NCI-H69 (cell line): Measurements from ENCODE around the gene RLIM.
A peak's percentile ranks its signal among the peaks of the same experiment; 100 is the strongest.

ENCODE experiments used
- DNase-seq: peaks from one replicate; lab custom pipeline; 2025; lab: John Stamatoyannopoulos, UW

RLIM gene

DNA sequence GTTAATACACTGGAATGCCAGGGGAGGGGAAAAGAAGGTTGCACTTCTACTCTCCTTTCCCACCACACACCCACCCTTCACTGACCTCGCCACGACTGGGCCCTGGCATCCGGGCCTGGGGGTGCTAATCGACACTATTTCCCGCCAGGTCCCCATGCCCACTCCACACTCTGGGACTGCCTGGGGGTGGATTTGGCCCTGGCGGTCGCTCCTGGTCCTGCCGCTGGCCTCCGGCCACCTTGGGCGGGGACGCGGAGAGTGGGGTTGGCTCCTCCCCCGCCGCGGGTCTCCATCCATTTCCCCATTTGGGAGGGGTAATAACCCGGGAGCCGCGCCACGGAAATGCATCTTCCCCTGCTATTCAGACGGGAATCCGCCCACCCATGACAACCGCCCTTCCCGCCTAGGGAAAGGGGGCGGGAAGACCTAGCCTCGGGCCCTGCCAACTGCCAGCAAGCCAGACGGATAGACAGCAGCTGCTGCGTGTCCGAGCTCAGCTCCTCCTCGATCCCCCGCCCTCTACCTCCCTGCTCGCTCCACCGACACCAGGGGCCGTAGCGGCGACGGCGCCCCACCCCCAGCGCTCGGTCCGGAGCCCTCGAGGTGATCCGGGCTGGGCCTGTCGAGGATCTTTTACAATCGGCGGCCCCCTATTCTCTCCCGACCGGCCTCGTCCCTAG, 78.1 kb downstream of the RLIM start:
- peak; percentile 86 for DNase-seq

DNA sequence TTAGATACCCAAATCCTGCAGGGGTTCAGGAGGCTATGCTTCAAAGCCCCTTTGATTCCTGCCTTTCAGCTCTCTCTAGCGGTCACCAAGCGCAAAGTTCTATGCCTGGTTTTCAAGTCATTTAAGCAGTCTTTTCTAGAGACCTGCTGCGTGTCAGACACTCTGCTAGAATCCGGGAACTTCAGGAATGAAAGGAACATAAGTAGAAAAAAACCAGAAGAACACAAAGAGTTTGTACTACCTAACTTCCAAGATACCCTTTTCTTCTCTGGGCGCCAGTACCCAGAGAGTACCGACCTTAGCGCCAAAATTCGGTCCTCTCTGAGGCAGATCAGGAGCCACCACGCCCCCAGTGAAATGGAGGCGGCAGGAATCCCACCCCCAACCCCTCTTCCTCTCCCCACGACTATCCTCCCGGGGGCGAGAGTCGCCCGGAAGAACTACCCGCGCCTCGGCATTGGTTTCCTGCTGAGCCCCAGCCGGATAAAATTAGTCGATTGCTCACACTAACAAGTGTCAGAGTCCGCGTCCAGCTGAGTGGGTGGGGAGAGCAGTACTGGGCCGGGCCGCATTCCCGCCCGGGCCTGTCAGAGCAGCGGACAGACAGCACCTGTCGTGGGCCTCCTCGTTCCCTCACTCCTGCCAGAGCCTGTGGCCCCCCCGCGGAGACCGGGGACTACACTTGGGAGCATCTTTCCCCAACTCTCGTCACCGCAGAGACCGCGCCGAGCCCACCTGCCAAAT, 78.8 kb downstream of the RLIM start:
- peak; percentile 59 for DNase-seq
